WTC11 (cell line): ENCODE measurements around the gene NAV2.

ENCODE experiments used
- CBFB ChIP-seq: sonication (generic); formaldehyde crosslinking; IDR thresholded peaks from 2 replicates; pipeline ENCODE4 v1.8.1; 2022; ENCODE audit warnings: mild to moderate bottlenecking, low read depth, missing genetic modification reagents
- ETV6 ChIP-seq: sonication (generic); formaldehyde crosslinking; IDR thresholded peaks from 2 replicates; pipeline ENCODE4 v1.8.1; 2022; ENCODE audit warnings: mild to moderate bottlenecking, missing genetic modification reagents
- HMGXB4 ChIP-seq: sonication (generic); formaldehyde crosslinking; IDR thresholded peaks from 2 replicates; pipeline ENCODE4 v1.8.1; 2023; ENCODE audit warnings: mild to moderate bottlenecking, moderate library complexity, missing genetic modification reagents
- IRF2 ChIP-seq: sonication (generic); formaldehyde crosslinking; IDR thresholded peaks from 2 replicates; pipeline ENCODE4 v1.8.0; 2022; ENCODE audit warnings: low read depth, missing genetic modification reagents, borderline replicate concordance
- NR2C2 ChIP-seq: sonication (generic); formaldehyde crosslinking; IDR thresholded peaks from 2 replicates; pipeline ENCODE4 v1.8.0; 2022; ENCODE audit warnings: mild to moderate bottlenecking, missing genetic modification reagents
- TF ChIP-seq, protein P1 (sequence below): fragments of 200-600 bp; IDR thresholded peaks from 2 replicates; pipeline ENCODE4 v1.8.0; 2022; ENCODE audit warnings: antibody characterized with exemption
- TF ChIP-seq, protein P2 (sequence below): fragments of 250-450 bp; sonication (Bioruptor Pico); IDR thresholded peaks from 2 replicates; pipeline ENCODE4 v2.1.2; 2022; ENCODE audit warnings: mild to moderate bottlenecking, moderate library complexity
- TF ChIP-seq, protein P3 (sequence below): sonication (generic); formaldehyde crosslinking; IDR thresholded peaks from 2 replicates; pipeline ENCODE4 v1.8.0; 2022; ENCODE audit warnings: mild to moderate bottlenecking, missing genetic modification reagents

- TF ChIP-seq NR2C2 (CRISPR knock-in tag) (no peak), CBFB (CRISPR knock-in tag) (no peak), HMGXB4 (CRISPR knock-in tag) (no peak), IRF2 (CRISPR knock-in tag) (no peak), ETV6 (CRISPR knock-in tag) (no peak)
- TF ChIP-seq, protein P1, sequence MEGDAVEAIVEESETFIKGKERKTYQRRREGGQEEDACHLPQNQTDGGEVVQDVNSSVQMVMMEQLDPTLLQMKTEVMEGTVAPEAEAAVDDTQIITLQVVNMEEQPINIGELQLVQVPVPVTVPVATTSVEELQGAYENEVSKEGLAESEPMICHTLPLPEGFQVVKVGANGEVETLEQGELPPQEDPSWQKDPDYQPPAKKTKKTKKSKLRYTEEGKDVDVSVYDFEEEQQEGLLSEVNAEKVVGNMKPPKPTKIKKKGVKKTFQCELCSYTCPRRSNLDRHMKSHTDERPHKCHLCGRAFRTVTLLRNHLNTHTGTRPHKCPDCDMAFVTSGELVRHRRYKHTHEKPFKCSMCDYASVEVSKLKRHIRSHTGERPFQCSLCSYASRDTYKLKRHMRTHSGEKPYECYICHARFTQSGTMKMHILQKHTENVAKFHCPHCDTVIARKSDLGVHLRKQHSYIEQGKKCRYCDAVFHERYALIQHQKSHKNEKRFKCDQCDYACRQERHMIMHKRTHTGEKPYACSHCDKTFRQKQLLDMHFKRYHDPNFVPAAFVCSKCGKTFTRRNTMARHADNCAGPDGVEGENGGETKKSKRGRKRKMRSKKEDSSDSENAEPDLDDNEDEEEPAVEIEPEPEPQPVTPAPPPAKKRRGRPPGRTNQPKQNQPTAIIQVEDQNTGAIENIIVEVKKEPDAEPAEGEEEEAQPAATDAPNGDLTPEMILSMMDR, result no peak
- TF ChIP-seq, protein P2, sequence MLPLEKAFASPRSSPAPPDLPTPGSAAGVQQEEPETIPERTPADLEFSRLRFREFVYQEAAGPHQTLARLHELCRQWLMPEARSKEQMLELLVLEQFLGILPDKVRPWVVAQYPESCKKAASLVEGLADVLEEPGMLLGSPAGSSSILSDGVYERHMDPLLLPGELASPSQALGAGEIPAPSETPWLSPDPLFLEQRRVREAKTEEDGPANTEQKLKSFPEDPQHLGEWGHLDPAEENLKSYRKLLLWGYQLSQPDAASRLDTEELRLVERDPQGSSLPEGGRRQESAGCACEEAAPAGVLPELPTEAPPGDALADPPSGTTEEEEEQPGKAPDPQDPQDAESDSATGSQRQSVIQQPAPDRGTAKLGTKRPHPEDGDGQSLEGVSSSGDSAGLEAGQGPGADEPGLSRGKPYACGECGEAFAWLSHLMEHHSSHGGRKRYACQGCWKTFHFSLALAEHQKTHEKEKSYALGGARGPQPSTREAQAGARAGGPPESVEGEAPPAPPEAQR (CRISPR knock-in tag), result no peak
- TF ChIP-seq, protein P3, sequence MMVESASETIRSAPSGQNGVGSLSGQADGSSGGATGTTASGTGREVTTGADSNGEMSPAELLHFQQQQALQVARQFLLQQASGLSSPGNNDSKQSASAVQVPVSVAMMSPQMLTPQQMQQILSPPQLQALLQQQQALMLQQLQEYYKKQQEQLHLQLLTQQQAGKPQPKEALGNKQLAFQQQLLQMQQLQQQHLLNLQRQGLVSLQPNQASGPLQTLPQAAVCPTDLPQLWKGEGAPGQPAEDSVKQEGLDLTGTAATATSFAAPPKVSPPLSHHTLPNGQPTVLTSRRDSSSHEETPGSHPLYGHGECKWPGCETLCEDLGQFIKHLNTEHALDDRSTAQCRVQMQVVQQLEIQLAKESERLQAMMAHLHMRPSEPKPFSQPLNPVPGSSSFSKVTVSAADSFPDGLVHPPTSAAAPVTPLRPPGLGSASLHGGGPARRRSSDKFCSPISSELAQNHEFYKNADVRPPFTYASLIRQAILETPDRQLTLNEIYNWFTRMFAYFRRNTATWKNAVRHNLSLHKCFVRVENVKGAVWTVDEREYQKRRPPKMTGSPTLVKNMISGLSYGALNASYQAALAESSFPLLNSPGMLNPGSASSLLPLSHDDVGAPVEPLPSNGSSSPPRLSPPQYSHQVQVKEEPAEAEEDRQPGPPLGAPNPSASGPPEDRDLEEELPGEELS (CRISPR knock-in tag), result no peak
These were observed 210.0 kb downstream of the NAV2 start for GRCh38 chr11:19922689-19923035.
